A673 (cell line): ENCODE data around the gene ZNF429.

Experiments used
- CTCF ChIP-seq: fragments of 300-800, 200-600 bp; sonication (generic); conservative IDR thresholded peaks from 2 replicates; pipeline ENCODE4 v1.5.1; 2017; ENCODE audit warnings: low read depth, mild to moderate bottlenecking, antibody characterized with exemption, low read length, moderate library complexity, mixed read lengths
- EZH2 ChIP-seq: fragments of 200-600 bp; sonication (generic); IDR thresholded peaks from 2 replicates; pipeline ENCODE4 v1.6.1; 2017; ENCODE audit warnings: borderline replicate concordance, low read depth, mild to moderate bottlenecking, mixed read lengths, antibody characterized with exemption, low read length; ENCODE audit not compliant: poor library complexity, severe bottlenecking

DNA sequence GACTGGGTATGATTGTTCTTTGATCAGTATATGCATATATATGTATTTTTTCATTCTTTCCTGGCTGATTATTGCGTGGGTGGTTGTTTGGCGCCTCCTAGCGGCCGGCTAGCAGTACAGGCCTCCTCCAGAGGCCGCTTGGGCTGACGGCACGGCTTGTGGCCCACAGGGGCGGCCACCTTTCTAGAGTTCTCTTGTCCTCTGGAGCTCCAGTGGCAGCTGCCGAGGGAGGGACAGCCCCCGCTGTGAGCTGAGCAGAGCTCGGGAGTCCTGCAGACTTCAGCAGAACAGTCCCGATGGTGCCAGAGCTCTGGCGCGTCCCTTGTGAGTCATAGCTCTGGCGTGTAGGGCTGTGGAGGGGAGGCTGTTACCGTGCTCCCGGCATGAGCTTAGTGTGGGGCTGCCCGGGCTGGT lies 22.5 kb upstream of the ZNF429 start:
- TF ChIP-seq EZH2 (no peak), CTCF (peak; percentile 48)
